HepG2 (cell line): ENCODE results near the gene MYO19. TPM values are rescaled to one million over a fixed set of nuclear protein-coding genes. Genes with fewer than 3 reads are reported as not detected.

Experiments used
- ATAD3A ChIP-seq: sonication (generic); formaldehyde crosslinking; IDR thresholded peaks from 2 replicates; pipeline ENCODE4 v1.4.0; 2020; ENCODE audit warnings: missing genetic modification reagents
- GABPB1 ChIP-seq: IDR thresholded peaks from 2 replicates; pipeline ENCODE4 v1.6.1; 2016; ENCODE audit warnings: mild to moderate bottlenecking, missing genetic modification reagents, moderate library complexity, missing compliant biosample characterization
- IRX3 ChIP-seq: sonication (generic); formaldehyde crosslinking; IDR thresholded peaks from 2 replicates; pipeline ENCODE4 v1.8.1; 2023; ENCODE audit warnings: mild to moderate bottlenecking, low read depth, missing genetic modification reagents, borderline replicate concordance
- KMT2B ChIP-seq: IDR thresholded peaks from 2 replicates; pipeline ENCODE4 v1.6.1; 2016; ENCODE audit warnings: missing genetic modification reagents, missing compliant biosample characterization
- POLR2AphosphoS5 ChIP-seq: IDR thresholded peaks from 2 replicates; pipeline ENCODE4 v1.6.1; 2012; ENCODE audit warnings: low read depth, low read length
- SRSF1 ChIP-seq: fragments of 200-400 bp; formaldehyde crosslinking; optimal IDR thresholded peaks from 2 replicates; pipeline ENCODE3; 2017; ENCODE audit warnings: mild to moderate bottlenecking, low read depth, low read length, moderate library complexity
- TAF15 ChIP-seq: fragments of 200-400 bp; formaldehyde crosslinking; IDR thresholded peaks from one replicate; pipeline ENCODE4 v1.6.1; 2018; ENCODE audit warnings: mild to moderate bottlenecking, low read depth, low read length; ENCODE audit not compliant: poor library complexity, severe bottlenecking
- TFDP1 ChIP-seq: IDR thresholded peaks from 2 replicates; pipeline ENCODE4 v1.6.1; 2016; ENCODE audit warnings: missing compliant biosample characterization, missing genetic modification reagents, borderline replicate concordance
- ZFP82 ChIP-seq: sonication (generic); formaldehyde crosslinking; IDR thresholded peaks from 2 replicates; pipeline ENCODE4 v1.5.1; 2020; ENCODE audit warnings: mild to moderate bottlenecking, missing genetic modification reagents, borderline replicate concordance
- ZNF224 ChIP-seq: sonication (generic); formaldehyde crosslinking; IDR thresholded peaks from 2 replicates; pipeline ENCODE4 v1.5.0; 2020; ENCODE audit warnings: mild to moderate bottlenecking, missing genetic modification reagents
- ZNF234 ChIP-seq: sonication (generic); formaldehyde crosslinking; conservative IDR thresholded peaks from 2 replicates; pipeline ENCODE4 v1.5.1; 2020; ENCODE audit warnings: mild to moderate bottlenecking, missing genetic modification reagents
- ZNF318 ChIP-seq: sonication (generic); formaldehyde crosslinking; IDR thresholded peaks from 2 replicates; pipeline ENCODE4 v1.4.0; 2020; ENCODE audit warnings: mild to moderate bottlenecking, missing genetic modification reagents
- ZNF431 ChIP-seq: sonication (generic); formaldehyde crosslinking; IDR thresholded peaks from 2 replicates; pipeline ENCODE4 v1.9.0; 2022; ENCODE audit warnings: missing genetic modification reagents, low read depth, mild to moderate bottlenecking, borderline replicate concordance
- ZNF552 ChIP-seq: sonication (generic); formaldehyde crosslinking; IDR thresholded peaks from 2 replicates; pipeline ENCODE4 v1.9.0; 2022; ENCODE audit warnings: missing genetic modification reagents, mild to moderate bottlenecking, borderline replicate concordance
- ZNF556 ChIP-seq: sonication (generic); formaldehyde crosslinking; IDR thresholded peaks from 2 replicates; pipeline ENCODE4 v1.4.0; 2020; ENCODE audit warnings: mild to moderate bottlenecking, missing genetic modification reagents, borderline replicate concordance
- ZNF747 ChIP-seq: sonication (generic); formaldehyde crosslinking; IDR thresholded peaks from 2 replicates; pipeline ENCODE4 v1.8.1; 2023; ENCODE audit warnings: missing genetic modification reagents, mild to moderate bottlenecking, borderline replicate concordance
- ZNF761 ChIP-seq: sonication (generic); formaldehyde crosslinking; conservative IDR thresholded peaks from 2 replicates; pipeline ENCODE4 v1.4.0; 2020; ENCODE audit warnings: mild to moderate bottlenecking, missing genetic modification reagents
- ZNF772 ChIP-seq: sonication (generic); formaldehyde crosslinking; IDR thresholded peaks from 2 replicates; pipeline ENCODE4 v1.5.0; 2020; ENCODE audit warnings: mild to moderate bottlenecking, missing genetic modification reagents
- ZNF83 ChIP-seq: sonication (generic); formaldehyde crosslinking; IDR thresholded peaks from 2 replicates; pipeline ENCODE4 v1.4.0; 2020; ENCODE audit warnings: missing genetic modification reagents, mild to moderate bottlenecking, borderline replicate concordance
- polyA plus RNA-seq, 8 experiments: library from polyadenylated mRNA; depleted of rRNA in 3 of 8; stranded (reverse) in 7 of 8; unstranded in 1 of 8; fragments of >200 nt; fragmentation: Illumina TruSeq in 4 of 8; extraction: Trizol in 4 of 8; gene quantifications; 2 replicates each; pipeline versions ENCODE4 v1.2.1 to v1.2.3, GENCODE V29; 2011 to 2016; ENCODE audit warnings: low read depth in 4 of 8, missing spikeins in 1 of 8, mixed read lengths in 1 of 8; ENCODE audit not compliant: insufficient read depth in 1 of 8
- total RNA-seq, 5 experiments: library from RNA; depleted of rRNA; stranded (reverse); fragments of >200 nt; fragmentation: Illumina TruSeq; extraction: Trizol; gene quantifications; 2 replicates each; pipeline ENCODE4 v1.2.3, GENCODE V29; 2016; ENCODE audit warnings: low read depth in 1 of 5

The MYO19 gene
- total and polyA plus RNA-seq, 2 of the 13 experiments (the other 11 are each of a cell fraction or from before 2014, with no cell fraction given) = 75.7 to 82.3 TPM

- TF ChIP-seq ZNF318 (CRISPR knock-in tag) (no peak), POLR2AphosphoS5 (peak; percentile 49; the same call in 1 of the 2 replicates), KMT2B (CRISPR knock-in tag) (peak; percentile 96), ZNF761 (CRISPR knock-in tag) (peak; percentile 56; the same call in 1 of the 2 replicates), ZNF224 (CRISPR knock-in tag) (no peak), ZNF556 (CRISPR knock-in tag) (0 out of 2 replicates have a peak, but pooled peaks have one; percentile 2), ZNF234 (CRISPR knock-in tag) (0 out of 2 replicates have a peak, but pooled peaks have one; percentile 25), ZNF431 (peak; percentile 50; the same call in 1 of the 2 replicates), TFDP1 (CRISPR knock-in tag) (peak; percentile 76; the same call in 1 of the 2 replicates), GABPB1 (CRISPR knock-in tag) (peak; percentile 86), ZNF83 (CRISPR knock-in tag) (0 out of 2 replicates have a peak, but pooled peaks have one; percentile 37), ATAD3A (no peak; the same call in 1 of the 2 replicates), ZFP82 (0 out of 2 replicates have a peak, but pooled peaks have one; percentile 52), TAF15 (no peak), SRSF1 (peak; percentile 12), ZNF552 (CRISPR knock-in tag) (no peak), IRX3 (CRISPR knock-in tag) (no peak), ZNF747 (CRISPR knock-in tag) (peak; percentile 31; the same call in 1 of the 2 replicates), ZNF772 (CRISPR knock-in tag) (peak; percentile 90)
Observed at GRCh38 chr17:36545465-36546417, 11.1 kb upstream of the MYO19 start (continued).
